ENCODE measurements around the gene SETMAR. TPM values are rescaled to one million over a fixed set of nuclear protein-coding genes. Genes with fewer than 3 reads are reported as not detected.

SETMAR gene
- total and polyA plus RNA-seq, 2 donors (not counting 1 experiment from before 2014, with no cell fraction given) = 4.2 to 7.6 TPM

DNA sequence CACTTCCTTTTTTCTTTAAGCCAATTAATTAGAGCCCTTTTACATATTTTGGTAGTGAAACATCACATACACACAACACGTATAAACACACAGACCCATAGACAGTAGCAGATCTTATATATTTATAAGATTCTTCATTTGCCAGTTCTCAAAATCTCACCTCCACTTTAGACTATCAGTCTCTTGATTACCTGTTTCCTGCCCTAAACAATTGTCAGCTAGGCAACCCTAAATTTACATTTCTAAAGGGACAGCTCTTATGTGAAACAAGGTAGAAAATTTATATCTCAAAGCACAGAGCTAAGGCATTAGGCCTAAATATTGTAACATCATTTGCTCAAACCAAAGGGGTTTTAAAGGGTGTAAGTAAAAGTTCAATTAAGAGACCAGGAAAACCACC is 28.9 kb downstream of the SETMAR start:
- Mint-ChIP-seq H3K4me1 (no peaks in the 10 kb centered on the region), H3K9me3 (ENCODE audit: insufficient read depth) (peaks cover 5% of the 10 kb centered on the region), H3K27me3 (no peaks in the 10 kb centered on the region), H3K27ac (no peak overlapping the region), H3K4me3 (no peak overlapping the region)
- Histone ChIP-seq H3K79me2 (ENCODE audit: control insufficient read depth, insufficient read depth, low read length) (no peaks in the 10 kb centered on the region), H3K9ac (ENCODE audit: low read length) (no peak overlapping the region), H3K9me3 (ENCODE audit: control extremely low read depth in 1 of 3, control insufficient read depth in 2 of 3, insufficient read depth in 1 of 3, low read length in 2 of 3) (peaks cover 0 to 15% (median 13%) of the 10 kb centered on the region in 3 donors), H3K27ac (ENCODE audit: low read length in 2 of 2) (no peak overlapping the region), H3K4me3 (ENCODE audit: control extremely low read depth in 1 of 5, extremely low read depth in 1 of 5, insufficient read depth in 1 of 5, low read depth in 2 of 5, low read length in 4 of 5) (no peak overlapping the region), H3K4me2 (replicated peaks; ENCODE audit: low read depth, low read length, poor library complexity, severe bottlenecking) (no peak overlapping the region), H3K36me3 (replicated peaks in 1 of 2; ENCODE audit: control extremely low read depth in 1 of 2, control insufficient read depth in 1 of 2, extremely low read depth in 1 of 2, insufficient read depth in 2 of 2, low read length in 1 of 2) (no peaks in the 10 kb centered on the region), H2AFZ (ENCODE audit: insufficient read depth, low read depth, low read length, poor library complexity, severe bottlenecking) (no peak overlapping the region), H3K27me3 (replicated peaks in 1 of 4; ENCODE audit: control extremely low read depth in 1 of 4, control insufficient read depth in 3 of 4, insufficient read depth in 4 of 4, low read length in 3 of 4) (no peaks in the 10 kb centered on the region), H3K4me1 (ENCODE audit: control insufficient read depth in 2 of 2, insufficient read depth in 2 of 2, low read length in 2 of 2) (no peaks in the 10 kb centered on the region), H4K20me1 (ENCODE audit: control insufficient read depth, insufficient read depth, low read length, poor library complexity, severe bottlenecking) (no peaks in the 10 kb centered on the region)
- ChIA-PET POLR2A (no interaction called here), CTCF (no interaction called here)
- no CpG with 5 or more reads among the region's 1 CpG for WGBS (ENCODE audit: insufficient coverage)
- intact Hi-C loops (cut with micrococcal nuclease) = no loop called here
- DNase-seq (no peak), ATAC-seq (ENCODE audit: low read depth) (no peak)
- TF ChIP-seq CTCF (IDR thresholded peaks at IDR 0.05) = no peak
- TF ChIP-seq EZH2 (IDR thresholded peaks at IDR 0.05; ENCODE audit: borderline replicate concordance, insufficient read depth, low read depth, low read length, poor library complexity, severe bottlenecking) = no peak

GRCh38 chr3:4332574-4332973 is 29.4 kb downstream of the SETMAR start:
- Histone ChIP-seq H3K27ac (ENCODE audit: low read length in 2 of 2) (no peak overlapping the region), H3K4me1 (ENCODE audit: control insufficient read depth in 2 of 2, insufficient read depth in 2 of 2, low read length in 2 of 2) (no peaks in the 10 kb centered on the region), H3K4me2 (replicated peaks; ENCODE audit: low read depth, low read length, poor library complexity, severe bottlenecking) (no peak overlapping the region), H3K36me3 (replicated peaks in 1 of 2; ENCODE audit: control extremely low read depth in 1 of 2, control insufficient read depth in 1 of 2, extremely low read depth in 1 of 2, insufficient read depth in 2 of 2, low read length in 1 of 2) (no peaks in the 10 kb centered on the region), H3K4me3 (ENCODE audit: control extremely low read depth in 1 of 5, extremely low read depth in 1 of 5, insufficient read depth in 1 of 5, low read depth in 2 of 5, low read length in 4 of 5) (no peak overlapping the region), H3K27me3 (replicated peaks in 1 of 4; ENCODE audit: control extremely low read depth in 1 of 4, control insufficient read depth in 3 of 4, insufficient read depth in 4 of 4, low read length in 3 of 4) (no peaks in the 10 kb centered on the region), H2AFZ (ENCODE audit: insufficient read depth, low read depth, low read length, poor library complexity, severe bottlenecking) (no peak overlapping the region), H3K9ac (ENCODE audit: low read length) (no peak overlapping the region), H3K79me2 (ENCODE audit: control insufficient read depth, insufficient read depth, low read length) (no peaks in the 10 kb centered on the region), H3K9me3 (ENCODE audit: control extremely low read depth in 1 of 3, control insufficient read depth in 2 of 3, insufficient read depth in 1 of 3, low read length in 2 of 3) (peaks cover 0 to 13% (median 13%) of the 10 kb centered on the region in 3 donors), H4K20me1 (ENCODE audit: control insufficient read depth, insufficient read depth, low read length, poor library complexity, severe bottlenecking) (no peaks in the 10 kb centered on the region)
- CTCF ChIA-PET = no interaction called here
- Mint-ChIP-seq H3K4me3 (no peak overlapping the region), H3K4me1 (no peaks in the 10 kb centered on the region), H3K9me3 (ENCODE audit: insufficient read depth) (peaks cover 5% of the 10 kb centered on the region), H3K27me3 (no peaks in the 10 kb centered on the region), H3K27ac (no peak overlapping the region)
- intact Hi-C loops (cut with micrococcal nuclease) = no loop called here
- DNase-seq (no peak), ATAC-seq (ENCODE audit: low read depth) (no peak)
- no CpG with 5 or more reads among the region's 3 CpGs for whole genome bisulfite sequencing (ENCODE audit: insufficient coverage)
- POLR2A ChIA-PET = no interaction called here
- TF ChIP-seq CTCF (IDR thresholded peaks at IDR 0.05) = no peak
- no peak for TF ChIP-seq EZH2 (IDR thresholded peaks at IDR 0.05; ENCODE audit: borderline replicate concordance, insufficient read depth, low read depth, low read length, poor library complexity, severe bottlenecking)
